22Rv1 (cell line): ENCODE results near the gene ZNF626.

Experiments used
- CTCF ChIP-seq: fragments of 450-650 bp; IDR thresholded peaks from 2 replicates; pipeline ENCODE4 v1.5.1; 2017; ENCODE audit warnings: mild to moderate bottlenecking
- ZFX ChIP-seq: fragments of 450-650 bp; IDR thresholded peaks from 2 replicates; pipeline ENCODE4 v1.6.1; 2017; ENCODE audit warnings: antibody characterized with exemption, borderline replicate concordance

GRCh38 chr19:20669263-20669662 is 7.9 kb upstream of the ZNF626 start:
- TF ChIP-seq CTCF (no peak), ZFX (no peak)
